NAMALWA (cell line): ENCODE data around the gene BEST2.
A peak's percentile ranks its signal among the peaks of the same experiment; 100 is the strongest.

ENCODE experiments used
- DNase-seq: peaks from one replicate; pipeline ENCODE4 v3.0.0-alpha.2; 2015; ENCODE audit warnings: low spot score

Gene BEST2

GRCh38 chr19:12801466-12802266 is 50.1 kb downstream of the BEST2 start, which contains the start of the genes PRDX2 and THSD8:
Gene PRDX2, minus strand, starts transcription at chr19:12801800. Its CDS starts 539 bp downstream, at chr19:12801261.
Gene THSD8, plus strand, starts transcription at chr19:12802069. Its CDS starts 3 bp downstream, at chr19:12802072.
- peak; percentile 73 for DNase-seq

DNA sequence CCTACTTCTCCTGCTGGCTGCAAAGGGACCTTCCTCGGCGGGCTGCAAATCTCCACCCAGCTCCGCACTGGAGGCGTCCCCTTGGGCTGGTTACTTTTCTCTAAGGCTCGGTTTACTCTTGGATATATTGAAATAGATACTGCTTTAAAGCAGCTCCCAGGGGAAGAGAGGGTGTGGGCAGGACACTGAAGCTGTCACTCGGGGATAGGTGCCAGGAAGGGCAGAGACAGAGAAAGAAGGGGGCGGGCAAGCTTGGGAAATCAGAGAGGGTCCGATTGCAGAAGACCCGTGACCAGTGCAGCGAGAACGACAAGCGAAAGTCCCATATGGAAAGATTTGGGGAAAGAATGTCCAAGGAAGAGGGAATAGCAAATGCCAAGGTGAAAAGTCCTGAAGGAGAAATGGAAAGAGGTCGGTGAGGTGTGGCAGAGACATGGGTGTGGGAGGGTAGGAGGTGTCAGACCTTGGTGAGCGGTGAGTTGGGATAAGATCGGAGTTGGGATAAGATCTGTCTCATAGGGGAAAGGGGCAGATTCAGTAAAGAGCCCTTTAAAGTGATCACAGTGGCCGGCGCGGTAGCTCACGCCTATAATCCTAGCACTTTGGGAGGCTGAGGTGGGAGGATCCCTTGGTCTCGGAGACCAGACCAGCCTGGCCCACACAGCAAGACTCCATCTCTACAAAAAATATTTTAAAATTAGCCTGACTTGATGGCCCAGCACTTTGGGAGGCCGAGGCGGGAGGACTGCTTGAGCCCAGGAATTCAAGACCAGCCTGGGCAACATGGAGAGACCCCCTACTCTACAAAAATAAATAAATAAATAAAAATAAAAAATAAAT is 50.9 kb downstream of the BEST2 start:
- no peak for DNase-seq

DNA sequence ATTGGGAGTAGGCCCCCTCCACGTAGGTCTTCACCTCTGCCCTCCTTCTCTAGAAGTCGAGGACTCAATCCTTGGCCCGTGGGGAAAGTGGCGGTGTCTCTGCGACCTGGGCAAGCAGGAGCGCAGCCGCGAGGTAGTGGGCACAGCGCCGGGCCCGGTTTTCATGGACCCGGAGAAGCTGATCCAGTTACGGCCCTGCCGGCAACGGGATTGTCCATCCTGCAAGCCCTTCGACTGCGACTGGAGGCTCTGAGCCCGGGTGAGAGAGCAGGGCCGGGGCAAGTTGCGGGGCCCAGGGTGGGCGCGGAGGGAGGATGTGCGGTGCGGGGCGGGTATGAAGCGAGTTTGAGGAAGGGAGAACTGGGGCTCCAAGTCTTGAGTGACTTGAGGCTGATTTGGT is 52.5 kb downstream of the BEST2 start:
- DNase-seq = no peak

GRCh38 chr19:12806242-12807081 is 54.9 kb downstream of the BEST2 start, which contains the start of gene RNASEH2A:
Gene RNASEH2A, plus strand, starts transcription at chr19:12806584. Its CDS starts 90 bp downstream, at chr19:12806674.
- DNase-seq = peak; percentile 92
